IPS DF 19.7 (cell line): ENCODE data around the gene ECI1.

Experiments
- DNase-seq: peaks from one replicate; pipeline ENCODE4 v3.0.0-alpha.2; 2013; ENCODE audit warnings: low read depth, low spot score

Gene ECI1, protein sequence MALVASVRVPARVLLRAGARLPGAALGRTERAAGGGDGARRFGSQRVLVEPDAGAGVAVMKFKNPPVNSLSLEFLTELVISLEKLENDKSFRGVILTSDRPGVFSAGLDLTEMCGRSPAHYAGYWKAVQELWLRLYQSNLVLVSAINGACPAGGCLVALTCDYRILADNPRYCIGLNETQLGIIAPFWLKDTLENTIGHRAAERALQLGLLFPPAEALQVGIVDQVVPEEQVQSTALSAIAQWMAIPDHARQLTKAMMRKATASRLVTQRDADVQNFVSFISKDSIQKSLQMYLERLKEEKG

GRCh38 chr16:2251296-2252111 lies at the start of gene ECI1:
TSS of gene ECI1 (minus strand) at chr16:2251587. CDS start at chr16:2251566, 21 bp downstream.
- peak; percentile 73 for DNase-seq

DNA sequence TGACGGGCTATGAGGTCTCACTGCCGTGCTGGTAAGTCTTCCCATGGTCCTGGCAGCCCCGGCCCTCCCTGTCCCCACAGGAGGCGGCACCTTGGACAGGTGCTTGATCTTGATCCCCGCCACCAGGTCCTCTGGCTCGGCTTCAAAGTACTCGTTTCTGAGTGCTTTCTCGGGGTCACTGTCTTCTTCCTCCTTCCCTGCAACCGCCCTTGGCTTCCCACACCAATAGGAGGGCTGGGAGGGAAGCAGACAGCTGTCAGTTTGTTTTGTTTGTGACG lies 48.5 kb upstream of the ECI1 start:
- DNase-seq, result no peak

DNA sequence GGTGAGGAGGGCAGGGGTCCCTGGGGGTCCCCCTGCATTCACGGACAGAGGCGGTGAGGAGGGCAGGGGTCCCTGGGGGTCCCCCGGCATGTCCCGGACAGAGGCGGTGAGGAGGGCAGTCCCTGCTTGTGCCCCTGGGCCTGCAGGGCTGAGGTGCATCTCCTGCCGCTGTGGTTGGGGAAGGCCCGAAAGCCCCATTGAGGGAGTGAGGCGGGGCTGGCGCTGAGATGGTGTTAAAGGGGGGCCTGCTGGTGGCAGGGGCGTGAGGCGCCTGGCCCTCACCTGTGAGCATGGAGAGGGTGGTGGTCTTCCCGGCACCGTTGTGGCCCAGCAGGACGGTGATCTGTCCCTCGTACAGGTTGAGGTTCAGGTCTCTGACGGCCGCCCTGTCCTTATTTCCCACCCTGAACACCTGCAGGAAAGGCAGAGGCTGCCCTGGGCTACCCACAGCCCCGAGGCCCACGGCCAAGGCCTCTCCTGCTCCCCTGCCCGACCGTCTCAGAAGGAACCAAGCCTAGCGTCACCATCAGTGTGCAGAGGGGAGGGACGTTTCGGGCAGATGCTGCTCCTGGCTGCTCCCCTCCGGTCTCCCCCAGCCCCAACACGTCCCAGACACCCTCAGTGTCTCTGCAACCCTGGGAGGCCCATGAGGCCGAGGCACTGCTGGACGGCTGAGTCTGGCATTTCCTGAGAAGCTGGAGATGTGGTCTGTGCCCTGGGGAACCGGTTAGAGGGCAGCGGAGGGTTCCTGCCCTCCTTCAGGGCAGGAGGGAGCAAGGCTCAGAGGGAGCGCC lies 47.9 kb upstream of the ECI1 start:
- DNase-seq, result no peak

DNA sequence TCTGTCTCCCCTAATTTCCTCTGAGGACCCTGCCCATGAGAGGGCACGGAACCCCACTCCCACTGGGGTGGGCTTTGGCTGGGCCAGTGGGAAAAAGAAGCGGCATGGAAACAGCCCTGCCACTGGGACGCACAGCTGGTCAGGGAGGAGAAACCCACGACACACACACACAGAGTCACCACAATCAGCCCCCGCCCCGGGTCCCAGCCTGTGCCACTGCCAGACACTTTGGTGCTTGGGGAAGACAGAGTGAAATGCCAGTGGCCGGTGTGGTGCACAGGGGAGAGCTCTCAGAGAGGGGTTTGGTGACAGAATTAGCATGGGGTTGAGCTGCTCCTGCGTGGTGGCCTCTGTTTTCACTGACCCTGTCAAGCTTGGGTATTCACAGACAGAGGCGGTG lies 47.2 kb upstream of the ECI1 start:
- no peak for DNase-seq

- DNase-seq, result no peak
Observed at GRCh38 chr16:2297506-2297860, 46.1 kb upstream of the ECI1 start.

- peak; percentile 30 for DNase-seq
Observed at GRCh38 chr16:2296661-2297505, 45.5 kb upstream of the ECI1 start.

DNA sequence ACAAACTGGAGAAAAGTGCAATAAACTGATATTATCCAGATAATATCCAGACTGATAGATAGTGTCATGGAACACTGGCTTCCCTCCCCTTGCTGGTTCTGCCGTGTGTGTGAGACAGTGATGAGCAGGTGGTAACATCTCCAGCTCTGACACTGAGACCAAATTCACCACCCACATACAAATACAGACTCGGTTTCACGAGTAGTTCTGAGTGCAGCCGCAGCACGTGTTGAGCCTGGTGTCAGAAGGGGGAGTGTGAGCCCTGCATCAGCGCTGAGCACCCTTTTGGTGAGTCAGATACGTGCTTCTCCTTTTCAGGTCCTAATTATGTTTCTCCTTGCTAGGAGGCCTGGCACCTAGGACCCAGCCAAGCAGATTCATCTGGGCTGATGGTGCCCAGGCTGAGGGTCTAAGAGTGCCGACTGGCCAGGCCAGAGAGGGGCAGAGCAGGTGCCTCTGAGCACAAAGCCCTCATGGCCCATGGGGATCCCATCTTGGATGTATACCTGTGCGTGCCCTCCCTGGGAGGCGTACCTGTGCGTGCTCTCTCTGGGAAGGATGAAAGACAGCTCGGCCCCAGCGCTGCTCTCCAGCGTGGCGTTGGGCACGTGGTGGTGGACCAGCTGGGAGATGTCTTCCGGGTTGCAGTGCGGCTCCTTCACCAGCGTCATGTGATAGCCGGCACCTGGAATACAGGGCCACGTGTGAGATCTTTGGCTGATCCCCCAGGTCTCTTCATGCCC lies 43.8 kb upstream of the ECI1 start:
- no peak for DNase-seq

DNA sequence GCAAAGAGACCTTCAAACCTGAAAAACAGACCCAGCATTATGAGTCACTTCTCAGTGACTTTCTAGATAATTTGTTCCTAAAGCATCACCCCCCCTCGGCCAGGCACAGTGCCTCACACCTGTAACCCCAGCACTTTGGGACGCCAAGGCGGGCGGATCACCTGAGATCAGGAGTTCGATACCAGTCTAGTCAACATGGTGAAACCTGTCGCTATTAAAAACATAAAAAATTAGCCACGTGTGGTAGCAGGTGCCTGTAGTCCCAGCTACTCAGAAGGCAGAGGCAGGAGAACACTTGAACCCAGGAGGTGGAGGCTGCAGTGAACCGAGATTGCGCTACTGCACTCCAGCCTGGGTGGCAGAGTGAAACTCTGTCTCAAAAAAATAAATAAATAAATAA lies 40.8 kb upstream of the ECI1 start:
- DNase-seq, result no peak

- DNase-seq, result no peak
Observed at GRCh38 chr16:2289282-2289681, 37.9 kb upstream of the ECI1 start.

DNA sequence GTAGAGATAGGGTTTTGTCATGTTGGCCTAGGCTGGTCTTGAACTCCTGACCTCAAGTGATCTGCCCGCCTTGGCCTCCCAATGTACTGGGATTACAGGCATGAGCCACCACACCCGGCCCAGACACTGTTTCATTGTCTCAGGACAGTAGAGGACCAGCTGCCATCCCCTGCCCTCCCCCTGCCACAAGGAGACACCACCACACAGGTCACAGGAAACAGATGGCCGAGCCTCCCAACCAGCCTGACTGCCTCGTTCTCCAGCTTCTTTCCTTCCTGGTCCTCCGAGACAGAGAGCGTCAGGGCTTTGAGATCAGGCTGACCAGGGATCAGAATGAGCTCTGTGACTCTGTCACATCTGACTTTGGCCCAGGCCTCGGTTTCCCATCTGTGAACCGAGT lies 37.3 kb upstream of the ECI1 start:
- DNase-seq, result no peak

DNA sequence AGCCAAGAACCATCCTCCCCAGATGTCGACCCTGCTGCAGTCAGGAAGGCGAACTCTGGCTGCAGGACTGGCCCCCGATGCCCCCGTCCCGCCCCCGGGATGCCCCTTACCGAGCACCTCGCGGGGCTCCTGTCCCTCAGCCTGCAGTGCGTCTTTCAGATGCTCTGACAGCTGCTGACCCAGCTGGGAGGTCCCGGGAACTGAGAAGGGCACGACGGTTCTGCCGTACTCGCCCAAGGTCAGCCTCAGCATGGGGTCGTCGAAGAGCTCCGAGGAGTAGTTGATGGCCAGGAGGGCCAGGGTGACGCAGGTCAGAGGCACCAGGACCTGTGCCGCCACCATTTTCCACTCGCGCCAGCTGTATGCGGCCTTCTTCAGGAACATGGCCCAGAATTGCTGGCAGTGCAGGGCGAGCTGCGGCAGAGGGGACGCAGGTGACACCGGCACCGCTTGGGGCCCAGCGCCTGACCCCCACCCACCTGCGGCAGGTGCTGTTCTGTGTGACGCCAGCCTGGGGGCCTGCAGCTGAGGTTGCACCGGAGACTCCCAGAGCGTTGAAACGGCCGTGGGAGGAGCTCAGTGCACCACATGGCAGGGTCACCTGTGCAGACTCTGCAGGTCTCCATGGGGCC lies 36.6 kb upstream of the ECI1 start:
- no peak for DNase-seq

DNA sequence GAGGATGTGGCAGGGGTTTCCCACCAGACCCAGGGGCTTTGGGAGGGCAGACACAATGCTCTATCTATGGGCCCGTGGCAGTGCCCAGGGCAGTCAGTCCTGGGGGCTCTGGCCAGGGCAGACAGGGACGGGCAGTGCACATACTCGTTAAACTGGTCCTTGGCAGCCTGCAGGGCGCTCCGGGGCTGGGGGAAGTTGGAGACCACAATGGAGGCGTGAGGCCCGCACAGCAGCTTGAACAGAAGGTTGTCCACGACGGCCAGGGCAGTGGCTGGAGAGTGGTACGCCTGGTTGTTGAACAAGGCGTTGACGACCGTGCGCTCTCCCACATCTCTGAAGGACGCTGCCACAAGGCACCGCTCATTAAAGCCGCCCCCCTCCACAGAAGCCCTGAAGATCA lies 35.2 kb upstream of the ECI1 start:
- no peak for DNase-seq

GRCh38 chr16:2285731-2286191 lies 34.4 kb upstream of the ECI1 start:
- no peak for DNase-seq

DNA sequence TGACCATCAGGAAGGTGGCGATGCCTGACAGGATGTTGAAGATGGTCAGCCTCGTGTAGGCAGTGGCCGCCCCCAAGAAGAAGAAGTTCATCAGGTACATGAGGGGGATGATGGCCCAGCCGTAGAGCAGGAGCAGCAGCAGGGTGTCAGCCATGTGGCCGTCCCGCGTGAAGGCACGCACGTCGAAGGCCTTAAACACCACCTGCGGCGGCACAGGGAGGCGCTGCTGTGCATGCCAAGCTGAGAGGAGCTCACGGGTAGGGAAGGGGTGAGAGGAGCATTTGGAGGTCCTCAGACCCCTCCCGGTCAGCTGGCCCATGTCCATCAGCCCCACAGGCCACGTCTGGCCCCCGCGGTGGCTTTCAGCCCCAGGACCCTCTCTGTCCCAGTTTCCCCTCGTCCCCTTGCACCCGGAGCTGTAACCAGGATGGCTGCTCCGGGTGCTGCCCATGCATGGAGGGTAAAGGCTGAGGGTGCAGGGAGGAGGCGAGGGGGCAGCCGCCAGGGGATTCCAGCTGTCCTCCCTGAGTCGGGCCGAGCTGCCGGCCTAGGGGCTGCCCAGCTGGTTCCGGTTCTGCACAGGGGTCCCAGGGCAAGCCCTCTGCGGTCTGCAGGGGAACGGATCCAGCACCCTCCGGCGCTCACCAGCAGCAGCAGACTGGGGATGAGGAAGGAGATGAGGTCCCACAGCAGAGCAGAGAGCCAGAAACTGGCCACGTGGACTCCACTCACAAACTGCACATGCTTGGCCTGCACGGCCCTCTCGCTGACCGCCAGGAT lies 33.6 kb upstream of the ECI1 start:
- DNase-seq, result no peak

DNA sequence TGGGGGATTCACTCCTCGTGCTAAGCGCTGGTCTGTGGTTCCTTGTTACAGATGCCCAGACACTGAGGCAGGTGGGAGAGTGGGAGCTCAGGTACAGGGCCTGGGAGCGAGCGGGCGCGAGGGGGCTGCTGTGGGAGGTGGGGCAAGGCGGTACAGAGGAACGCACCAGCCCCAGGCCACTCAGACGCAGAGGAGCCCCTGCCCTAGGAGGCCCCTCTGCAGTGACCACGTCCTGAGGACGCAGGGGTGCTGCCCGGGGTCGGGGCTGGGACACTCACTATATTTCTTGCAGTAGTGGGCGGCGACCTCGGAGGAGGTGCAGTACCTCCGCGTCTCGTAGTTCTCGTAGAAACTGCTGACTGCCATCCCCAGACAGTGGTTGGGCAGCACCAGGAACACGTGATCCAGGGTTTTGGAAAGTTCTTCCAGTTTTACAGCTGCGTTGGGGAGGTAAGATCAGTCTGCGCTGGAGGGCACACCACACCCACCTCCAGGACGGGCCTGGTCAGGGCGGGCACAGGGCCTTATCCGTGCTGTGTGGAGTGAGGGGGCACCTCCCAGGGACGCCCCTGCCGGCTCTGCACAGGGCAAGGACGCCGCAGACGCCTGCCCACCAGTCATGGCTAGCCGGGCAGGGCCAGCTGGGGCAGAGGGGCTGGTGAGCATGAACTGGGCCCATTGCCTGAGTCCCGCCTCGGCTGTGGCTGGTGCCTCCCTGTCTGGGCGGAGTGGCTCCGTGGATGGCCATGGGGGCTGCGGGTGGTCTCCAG lies 32.8 kb upstream of the ECI1 start:
- no peak for DNase-seq

GRCh38 chr16:2282866-2283555 lies 31.6 kb upstream of the ECI1 start:
- DNase-seq, result no peak

GRCh38 chr16:2282262-2282661 lies 30.9 kb upstream of the ECI1 start:
- no peak for DNase-seq

DNA sequence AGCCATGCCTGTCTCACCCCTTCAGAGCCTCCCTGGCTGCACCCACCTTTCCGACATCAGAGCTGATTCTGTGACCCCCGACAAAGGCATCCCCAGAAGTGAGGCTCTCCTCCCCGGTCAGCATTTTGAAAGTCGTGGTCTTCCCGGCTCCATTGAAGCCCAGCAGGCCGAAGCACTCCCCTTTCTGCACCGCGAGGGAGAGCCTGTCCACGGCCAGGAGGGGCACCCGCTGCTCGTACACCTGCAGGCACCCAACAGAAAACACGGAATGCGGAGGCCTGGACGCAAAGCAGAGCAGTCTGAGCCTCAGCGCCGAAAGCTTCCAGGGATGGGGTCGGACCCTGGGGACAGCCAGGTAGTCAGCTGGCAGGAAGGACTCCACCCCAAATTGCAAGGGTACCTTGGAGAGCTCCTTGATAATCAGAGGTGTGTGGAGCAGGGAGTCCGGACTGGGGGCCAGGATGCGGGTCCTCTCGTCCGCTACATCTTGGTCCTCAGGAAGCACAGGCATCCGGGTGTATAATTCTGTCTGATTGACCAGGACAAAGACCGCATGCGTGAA lies 29.7 kb upstream of the ECI1 start:
- DNase-seq, result no peak
